H1 (cell line): ENCODE results near the gene PPIF. TPM values are rescaled to one million over a fixed set of nuclear protein-coding genes. Genes with fewer than 3 reads are reported as not detected.

Experiments
- CTCF ChIA-PET: fragments of 300-600 bp; sonication (Branson Sonifier 250); formaldehyde crosslinking; loops from one replicate; lab custom pipeline; 2021; ENCODE audit not compliant: partially characterized antibody; lab: Charles Lee
- POLR2A ChIA-PET: fragments of 300-600 bp; sonication (Branson Sonifier 250); formaldehyde crosslinking; loops from one replicate; lab custom pipeline; 2021; ENCODE audit warnings: inconsistent platforms; ENCODE audit not compliant: partially characterized antibody; lab: Charles Lee
- DNase-seq, 2 experiments: peaks; one replicate each; pipeline versions ENCODE4 v3.0.0 to v3.0.0-alpha.2; 2010 to 2022; ENCODE audit warnings: low spot score in 2 of 2, low read depth in 1 of 2, mixed read lengths in 1 of 2
- FAIRE-seq: peaks from 2 replicates; lab custom pipeline; 2011; peaks lifted over from hg19 to GRCh38; lab: Jason Lieb, UNC
- H2AFZ ChIP-seq: 2 replicates; pipeline ENCODE4 v1.8.1; 2012; ENCODE audit warnings: low read length, inconsistent platforms
- H2AK5ac ChIP-seq: 2 replicates; pipeline ENCODE4 v1.6.1; 2013; ENCODE audit warnings: low read depth, low read length
- H2BK120ac ChIP-seq: replicated peaks from 2 replicates; pipeline ENCODE3; 2013; ENCODE audit warnings: low read depth, low read length, inconsistent platforms
- H2BK12ac ChIP-seq: 2 replicates; pipeline ENCODE4 v1.6.1; 2013; ENCODE audit warnings: low read depth, low read length
- H2BK15ac ChIP-seq: 2 replicates; pipeline ENCODE4 v1.6.1; 2013; ENCODE audit warnings: low read length
- H2BK20ac ChIP-seq: 2 replicates; pipeline ENCODE4 v1.6.1; 2013; ENCODE audit warnings: low read length
- H2BK5ac ChIP-seq: 2 replicates; pipeline ENCODE4 v1.6.1; 2013; ENCODE audit warnings: low read depth, low read length
- H3K14ac ChIP-seq: 2 replicates; pipeline ENCODE4 v1.6.1; 2013; ENCODE audit warnings: inconsistent platforms; ENCODE audit not compliant: insufficient read length
- H3K18ac ChIP-seq: 2 replicates; pipeline ENCODE4 v1.6.1; 2013; ENCODE audit warnings: low read length; ENCODE audit errors: extremely low read depth
- H3K23ac ChIP-seq: 2 replicates; pipeline ENCODE4 v1.6.1; 2013; ENCODE audit warnings: inconsistent platforms; ENCODE audit not compliant: insufficient read length
- H3K23me2 ChIP-seq: 2 replicates; pipeline ENCODE4 v1.6.1; 2013; ENCODE audit warnings: low read depth, low read length
- H3K27ac ChIP-seq: 2 replicates; pipeline ENCODE4 v1.6.1; 2011; ENCODE audit warnings: low read depth, low read length, inconsistent platforms
- H3K27me3 ChIP-seq, 4 experiments: replicated peaks in 1 of 4; 1 replicate in 1 of 4; 2 replicates in 3 of 4; pipeline versions ENCODE4 v1.6.1 to v1.8.1; 2011 to 2013; ENCODE audit warnings: low read length in 3 of 4, mild to moderate bottlenecking in 3 of 4, inconsistent platforms in 2 of 4, mixed read lengths in 2 of 4, moderate library complexity in 1 of 4; ENCODE audit not compliant: control insufficient read depth in 3 of 4, insufficient read depth in 3 of 4; ENCODE audit errors: extremely low read depth in 1 of 4
- H3K36me3 ChIP-seq, 4 experiments: 2 replicates each; pipeline versions ENCODE4 v1.6.1 to v1.8.1; 2011 to 2013; ENCODE audit warnings: mild to moderate bottlenecking in 4 of 4, low read length in 3 of 4, moderate library complexity in 2 of 4, control low read depth in 1 of 4, inconsistent platforms in 1 of 4; ENCODE audit not compliant: insufficient read depth in 4 of 4, control insufficient read depth in 2 of 4
- H3K4ac ChIP-seq: replicated peaks from 2 replicates; pipeline ENCODE3; 2013; ENCODE audit warnings: low read length, low read depth, mixed read lengths, inconsistent platforms; ENCODE audit not compliant: insufficient read length
- H3K4me1 ChIP-seq, 4 experiments: replicated peaks in 1 of 4; 1 replicate in 1 of 4; 2 replicates in 3 of 4; pipeline versions ENCODE4 v1.6.1 to v1.8.1; 2011 to 2013; ENCODE audit warnings: low read length in 3 of 4, inconsistent platforms in 2 of 4, mixed read lengths in 1 of 4; ENCODE audit not compliant: insufficient read depth in 4 of 4, control insufficient read depth in 3 of 4
- H3K4me2 ChIP-seq, 2 experiments: 2 replicates each; pipeline versions ENCODE4 v1.6.1 to v1.8.1; 2011 to 2013; ENCODE audit warnings: low read depth in 2 of 2, low read length in 2 of 2, control low read depth in 1 of 2, inconsistent platforms in 1 of 2, mild to moderate bottlenecking in 1 of 2; ENCODE audit not compliant: insufficient read depth in 1 of 2
- H3K4me3 ChIP-seq, 4 experiments: fragments of 200-600, 300-600 bp in 1 of 4; sonication (generic), shearing (Covaris generic), sonication (Bioruptor Twin) in 1 of 4; 2 replicates each; pipeline versions ENCODE4 v1.5.1 to v1.8.1; 2011 to 2016; ENCODE audit warnings: low read length in 4 of 4, low read depth in 3 of 4, control low read depth in 2 of 4, inconsistent platforms in 2 of 4, mild to moderate bottlenecking in 2 of 4, mixed read lengths in 1 of 4, moderate library complexity in 1 of 4; ENCODE audit not compliant: insufficient read depth in 2 of 4; ENCODE audit errors: extremely low read depth in 1 of 4
- H3K56ac ChIP-seq: replicated peaks from 2 replicates; pipeline ENCODE3; 2013; ENCODE audit warnings: low read depth, mild to moderate bottlenecking, mixed read lengths, low read length, inconsistent platforms; ENCODE audit not compliant: insufficient read length
- H3K79me1 ChIP-seq: 2 replicates; pipeline ENCODE4 v1.6.1; 2013; ENCODE audit warnings: low read depth, low read length, control low read depth
- H3K79me2 ChIP-seq, 2 experiments: 2 replicates each; pipeline versions ENCODE4 v1.6.1 to v1.8.1; 2012 to 2013; ENCODE audit warnings: low read length in 2 of 2, mild to moderate bottlenecking in 2 of 2, inconsistent platforms in 1 of 2; ENCODE audit not compliant: insufficient read depth in 2 of 2, control insufficient read depth in 1 of 2
- H3K9ac ChIP-seq, 4 experiments: replicated peaks in 1 of 4; 1 replicate in 1 of 4; 2 replicates in 3 of 4; pipeline versions ENCODE4 v1.6.1 to v1.8.1; 2011 to 2013; ENCODE audit warnings: low read depth in 3 of 4, low read length in 3 of 4, control low read depth in 2 of 4, mild to moderate bottlenecking in 2 of 4, moderate library complexity in 2 of 4, inconsistent platforms in 1 of 4; ENCODE audit errors: extremely low read depth in 1 of 4
- H3K9me3 ChIP-seq, 2 experiments: 2 replicates each; pipeline versions ENCODE4 v1.6.1 to v1.8.1; 2012 to 2013; ENCODE audit warnings: mild to moderate bottlenecking in 2 of 2, moderate library complexity in 2 of 2, control low read depth in 1 of 2, inconsistent platforms in 1 of 2, low read depth in 1 of 2, low read length in 1 of 2, mixed read lengths in 1 of 2; ENCODE audit not compliant: insufficient read depth in 2 of 2
- H4K20me1 ChIP-seq, 2 experiments: replicated peaks in 1 of 2; 2 replicates each; pipeline versions ENCODE3 to v1.8.1; 2011 to 2013; ENCODE audit warnings: inconsistent platforms in 2 of 2, low read length in 2 of 2, mild to moderate bottlenecking in 1 of 2; ENCODE audit not compliant: insufficient read depth in 2 of 2, control insufficient read depth in 1 of 2
- H4K5ac ChIP-seq: 2 replicates; pipeline ENCODE4 v1.6.1; 2013; ENCODE audit warnings: low read length, low read depth, mixed read lengths, inconsistent platforms; ENCODE audit not compliant: insufficient read length
- H4K8ac ChIP-seq: 2 replicates; pipeline ENCODE4 v1.8.0; 2013; ENCODE audit warnings: mild to moderate bottlenecking, moderate library complexity, low read length, inconsistent platforms; ENCODE audit not compliant: insufficient read depth; ENCODE audit errors: extremely low read depth
- H4K91ac ChIP-seq: replicated peaks from 2 replicates; pipeline ENCODE3; 2013; ENCODE audit warnings: low read length, mixed read lengths, inconsistent platforms; ENCODE audit not compliant: insufficient read length
- TBP ChIP-seq: IDR thresholded peaks from 2 replicates; pipeline ENCODE4 v1.6.1; 2011; ENCODE audit warnings: low read depth, low read length, improper control_type of control experiment
- TCF12 ChIP-seq: IDR thresholded peaks from 2 replicates; pipeline ENCODE4 v1.6.1; 2011; ENCODE audit warnings: low read depth, mild to moderate bottlenecking, low read length
- whole genome bisulfite sequencing, 2 experiments: shearing (Covaris generic) in 1 of 2; methylation state at CpG; one replicate each; pipeline versions ENCODE4 v1.1.6 to v1.1.7; 2013 to 2015; ENCODE audit warnings: low lambda C conversion rate in 2 of 2, mixed read lengths in 2 of 2, inconsistent platforms in 1 of 2, low coverage in 1 of 2, missing lambda C conversion rate in 1 of 2; ENCODE audit not compliant: insufficient replicate concordance in 2 of 2, insufficient coverage in 1 of 2, insufficient read length in 1 of 2; ENCODE audit errors: extremely low coverage in 1 of 2, missing lambda C conversion rate in 1 of 2; 5-methylcytosine and 5-hydroxymethylcytosine counted together
- polyA plus RNA-seq, 7 experiments: library from polyadenylated mRNA; depleted of rRNA in 3 of 7; stranded (reverse) in 5 of 7; unstranded in 2 of 7; fragments of >200 nt in 5 of 7; fragments of 200-250 nt in 2 of 7; gene quantifications; 1 replicate in 5 of 7; 2 replicates in 1 of 7; 4 replicates in 1 of 7; pipeline versions ENCODE4 v1.2.1 to v1.2.3, GENCODE V29; 2011 to 2013; ENCODE audit warnings: missing spikeins in 2 of 7, mixed read lengths in 2 of 7
- total RNA-seq: library from RNA; stranded (reverse); fragmentation: NEBNext Ultra II Directional; extraction: Animal tissue kit (Norgen Biotek cat#: 25700); gene quantifications from 2 replicates; pipeline ENCODE4 v1.2.1, GENCODE V29; 2021
- TF ChIP-seq, protein P1 (sequence below), 3 experiments: IDR thresholded peaks; 1 replicate in 2 of 3; 2 replicates in 1 of 3; pipeline versions ENCODE4 v1.5.1 to v1.6.1; 2011; ENCODE audit warnings: low read length in 3 of 3, mild to moderate bottlenecking in 3 of 3, inconsistent platforms in 2 of 3, low read depth in 1 of 3, moderate library complexity in 1 of 3; ENCODE audit not compliant: insufficient read depth in 1 of 3; ENCODE audit errors: control extremely low read depth in 1 of 3

PPIF gene
- total and polyA plus RNA-seq, 2 of the 8 experiments (the other 6 are each of a cell fraction or from before 2014, with no cell fraction given), result 70.2 to 77.6 TPM

DNA sequence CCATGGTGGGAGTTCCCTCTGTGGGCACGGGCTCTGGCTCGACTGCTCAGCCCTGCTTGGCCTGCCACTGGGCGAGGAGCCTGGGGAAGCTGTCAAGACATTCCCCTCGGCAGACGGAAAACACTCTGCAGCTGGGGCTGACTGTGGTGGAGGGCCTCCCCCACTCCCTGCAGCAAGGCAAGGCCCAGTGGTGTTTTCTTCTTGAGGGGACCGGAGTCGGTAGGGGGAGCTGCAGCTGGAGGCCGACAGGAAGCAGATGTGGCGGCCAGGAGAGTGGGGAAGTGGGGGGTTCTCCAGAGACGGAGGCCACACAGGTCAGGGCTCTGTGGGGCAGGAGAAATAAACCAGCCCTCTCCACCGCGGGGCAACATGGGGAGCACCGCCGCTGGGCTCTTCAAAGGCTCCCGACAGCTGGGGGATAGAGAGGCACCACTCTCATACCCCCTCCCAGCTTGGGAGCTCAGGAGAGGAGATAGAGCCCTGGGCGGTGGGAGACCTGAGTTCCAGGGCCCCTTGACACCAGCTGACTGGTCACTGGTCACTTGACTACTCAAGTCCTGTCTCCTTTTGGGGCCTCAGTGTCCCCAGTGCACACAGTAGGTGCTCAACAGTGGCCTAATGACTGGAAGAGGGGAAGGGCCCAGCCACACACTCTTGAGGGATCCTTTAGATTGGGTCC lies 43.4 kb downstream of the PPIF start:
- peak in 1 of 2 experiments; percentile 40 for DNase-seq
- H3K9me3 ChIP-seq, result no peaks in the 10 kb centered on the region
- H3K36me3 ChIP-seq, result no peaks in the 10 kb centered on the region
- no peak overlapping the region for H2AFZ ChIP-seq
- no peak overlapping the region for H2BK20ac ChIP-seq
- no peak overlapping the region for H3K56ac ChIP-seq
- no peak overlapping the region for H2BK15ac ChIP-seq
- H3K4me1 ChIP-seq, result peaks cover 0 to 1% (median 0%) of the 10 kb centered on the region in 4 experiments; a peak in 2 of 7 replicates
- H3K23ac ChIP-seq, result no peak overlapping the region
- H4K8ac ChIP-seq, result peak overlapping the region; percentile 37; the same call in 1 of the 2 replicates
- no peak for TF ChIP-seq TBP
- TF ChIP-seq, protein P1, sequence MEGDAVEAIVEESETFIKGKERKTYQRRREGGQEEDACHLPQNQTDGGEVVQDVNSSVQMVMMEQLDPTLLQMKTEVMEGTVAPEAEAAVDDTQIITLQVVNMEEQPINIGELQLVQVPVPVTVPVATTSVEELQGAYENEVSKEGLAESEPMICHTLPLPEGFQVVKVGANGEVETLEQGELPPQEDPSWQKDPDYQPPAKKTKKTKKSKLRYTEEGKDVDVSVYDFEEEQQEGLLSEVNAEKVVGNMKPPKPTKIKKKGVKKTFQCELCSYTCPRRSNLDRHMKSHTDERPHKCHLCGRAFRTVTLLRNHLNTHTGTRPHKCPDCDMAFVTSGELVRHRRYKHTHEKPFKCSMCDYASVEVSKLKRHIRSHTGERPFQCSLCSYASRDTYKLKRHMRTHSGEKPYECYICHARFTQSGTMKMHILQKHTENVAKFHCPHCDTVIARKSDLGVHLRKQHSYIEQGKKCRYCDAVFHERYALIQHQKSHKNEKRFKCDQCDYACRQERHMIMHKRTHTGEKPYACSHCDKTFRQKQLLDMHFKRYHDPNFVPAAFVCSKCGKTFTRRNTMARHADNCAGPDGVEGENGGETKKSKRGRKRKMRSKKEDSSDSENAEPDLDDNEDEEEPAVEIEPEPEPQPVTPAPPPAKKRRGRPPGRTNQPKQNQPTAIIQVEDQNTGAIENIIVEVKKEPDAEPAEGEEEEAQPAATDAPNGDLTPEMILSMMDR (IDR thresholded peaks at IDR 0.05; ENCODE audit: control extremely low read depth in 1 of 3, insufficient read depth in 1 of 3, low read depth in 1 of 3, low read length in 3 of 3), result 0 out of 4 replicates have a peak, but pooled peaks of 1 of the 3 experiments have one; percentile 6
- TF ChIP-seq TCF12, result no peak
- H3K27ac ChIP-seq, result no peak overlapping the region
- H2AK5ac ChIP-seq, result no peak overlapping the region
- H4K5ac ChIP-seq, result no peak overlapping the region
- H2BK120ac ChIP-seq, result no peak overlapping the region
- FAIRE-seq, result no peak
- H4K91ac ChIP-seq, result no peak overlapping the region
- H3K79me1 ChIP-seq, result no peaks in the 10 kb centered on the region
- ChIA-PET CTCF (interaction anchor here (0.7 to 5.9 kb wide), 16 partner anchors 8 to 111 kb away, joined by 3 to 65 read pairs (median 5); no protein-coding TSS in a partner anchor), POLR2A (interaction anchor here (0.6 to 1.5 kb wide), 3 partner anchors 8 to 54 kb away, joined by 3 read pairs; no protein-coding TSS in a partner anchor)
- no peak overlapping the region for H3K4me2 ChIP-seq
- no peak overlapping the region for H3K18ac ChIP-seq
- no peak overlapping the region for H3K14ac ChIP-seq
- no peaks in the 10 kb centered on the region; the same call in 1 of the 2 replicates for H3K23me2 ChIP-seq
- no peak overlapping the region for H2BK5ac ChIP-seq
- no peaks in the 10 kb centered on the region; a peak in 1 of 7 replicates for H3K27me3 ChIP-seq
- no peak overlapping the region for H3K4ac ChIP-seq
- H3K79me2 ChIP-seq, result no peaks in the 10 kb centered on the region
- H3K4me3 ChIP-seq, result no peak overlapping the region
- H2BK12ac ChIP-seq, result no peak overlapping the region
- H3K9ac ChIP-seq, result no peak overlapping the region
- WGBS, 2 experiments, result 86% methylated on average over 10 of the region's 16 CpGs; no CpG with 5 or more reads in 1 of the 2 experiments
- H4K20me1 ChIP-seq, result no peaks in the 10 kb centered on the region
